Measurements from ENCODE around the gene PTTG1IP. TPM values are rescaled to one million over a fixed set of nuclear protein-coding genes. Genes with fewer than 3 reads are reported as not detected.

PTTG1IP gene
- total and polyA plus RNA-seq, 2 of the 4 experiments (the other 2 are of a cell fraction) = 167 to 194 TPM

DNA sequence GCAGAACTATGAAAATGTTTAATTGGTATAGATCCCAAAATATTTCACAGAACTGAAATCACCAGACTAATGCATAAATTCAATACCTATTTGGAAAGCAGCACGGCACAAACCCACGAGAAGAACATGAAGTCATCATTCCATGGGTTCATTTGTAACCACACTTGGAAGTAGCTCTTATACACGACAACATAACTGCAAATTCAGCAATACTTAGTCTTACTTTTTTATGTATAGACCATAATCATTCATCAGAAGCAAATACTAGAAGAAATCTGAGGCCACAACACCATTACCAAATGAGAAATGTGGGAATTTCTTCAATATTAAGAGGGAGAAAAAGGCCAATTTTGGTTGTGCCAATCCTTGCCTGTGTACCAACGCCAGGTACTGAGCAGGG lies 67.6 kb downstream of the PTTG1IP start:
- Histone ChIP-seq H3K36me3 (ENCODE audit: control insufficient read depth, insufficient read depth, low read length) (peaks cover 47% of the 10 kb centered on the region), H3K4me3 (ENCODE audit: insufficient read depth, low read depth, low read length) (no peak overlapping the region), H2AFZ (replicated peaks; ENCODE audit: low read length, poor library complexity) (no peak overlapping the region), H3K23ac (ENCODE audit: low read depth, low read length) (no peak overlapping the region), H3K4ac (ENCODE audit: low read depth, low read length) (no peak overlapping the region), H4K20me1 (ENCODE audit: insufficient read depth, low read length) (peaks cover 22% of the 10 kb centered on the region), H3K14ac (replicated peaks; ENCODE audit: low read depth, low read length) (no peak overlapping the region), H3K4me1 (ENCODE audit: control insufficient read depth, insufficient read depth, low read length) (no peaks in the 10 kb centered on the region; the same call in 1 of the 2 replicates), H3K4me2 (ENCODE audit: low read depth, low read length) (no peak overlapping the region), H2BK5ac (ENCODE audit: low read depth, low read length, poor library complexity, severe bottlenecking) (no peak overlapping the region), H3K79me1 (ENCODE audit: low read depth in 1 of 2, low read length in 2 of 2) (peaks cover 34 to 78% of the 10 kb centered on the region in 2 experiments), H4K5ac (ENCODE audit: low read depth, low read length) (no peak overlapping the region), H2BK20ac (ENCODE audit: low read depth, low read length) (no peak overlapping the region), H2BK15ac (ENCODE audit: low read depth, low read length) (no peak overlapping the region), H4K8ac (ENCODE audit: low read depth in 2 of 2, low read length in 2 of 2) (no peak overlapping the region), H2AK5ac (ENCODE audit: low read depth, low read length) (no peak overlapping the region), H3K56ac (ENCODE audit: extremely low read depth, insufficient read depth, low read length) (no peak overlapping the region), H2AK9ac (replicated peaks; ENCODE audit: low read depth, low read length, poor library complexity) (no peak overlapping the region), H4K91ac (ENCODE audit: insufficient read depth, low read depth, low read length) (no peak overlapping the region), H3K9me1 (ENCODE audit: insufficient read depth, low read length) (peaks cover 5% of the 10 kb centered on the region), H3K18ac (ENCODE audit: low read depth, low read length) (no peak overlapping the region), H3K9ac (ENCODE audit: low read depth, low read length) (no peak overlapping the region), H3K9me3 (ENCODE audit: control insufficient read depth, insufficient read depth, low read length) (no peaks in the 10 kb centered on the region), H3K27me3 (ENCODE audit: control insufficient read depth, insufficient read depth, low read length) (no peaks in the 10 kb centered on the region), H3K27ac (ENCODE audit: insufficient read depth, low read length) (no peak overlapping the region), H2BK120ac (ENCODE audit: low read depth, low read length) (no peak overlapping the region)
- TF ChIP-seq MAFK (IDR thresholded peaks at IDR 0.05; ENCODE audit: low read depth, low read length) = peak; percentile 18; the same call in 1 of the 2 replicates
- TF ChIP-seq, protein P1, sequence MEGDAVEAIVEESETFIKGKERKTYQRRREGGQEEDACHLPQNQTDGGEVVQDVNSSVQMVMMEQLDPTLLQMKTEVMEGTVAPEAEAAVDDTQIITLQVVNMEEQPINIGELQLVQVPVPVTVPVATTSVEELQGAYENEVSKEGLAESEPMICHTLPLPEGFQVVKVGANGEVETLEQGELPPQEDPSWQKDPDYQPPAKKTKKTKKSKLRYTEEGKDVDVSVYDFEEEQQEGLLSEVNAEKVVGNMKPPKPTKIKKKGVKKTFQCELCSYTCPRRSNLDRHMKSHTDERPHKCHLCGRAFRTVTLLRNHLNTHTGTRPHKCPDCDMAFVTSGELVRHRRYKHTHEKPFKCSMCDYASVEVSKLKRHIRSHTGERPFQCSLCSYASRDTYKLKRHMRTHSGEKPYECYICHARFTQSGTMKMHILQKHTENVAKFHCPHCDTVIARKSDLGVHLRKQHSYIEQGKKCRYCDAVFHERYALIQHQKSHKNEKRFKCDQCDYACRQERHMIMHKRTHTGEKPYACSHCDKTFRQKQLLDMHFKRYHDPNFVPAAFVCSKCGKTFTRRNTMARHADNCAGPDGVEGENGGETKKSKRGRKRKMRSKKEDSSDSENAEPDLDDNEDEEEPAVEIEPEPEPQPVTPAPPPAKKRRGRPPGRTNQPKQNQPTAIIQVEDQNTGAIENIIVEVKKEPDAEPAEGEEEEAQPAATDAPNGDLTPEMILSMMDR (conservative IDR thresholded peaks at IDR 0.05; ENCODE audit: low read depth, low read length) = no peak
- dilution Hi-C loops (cut with HindIII; ENCODE audit: low sequenced_read_pairs, unreplicated experiment) = no loop called here
- in situ Hi-C loops (cut with MboI; ENCODE audit: low sequenced_read_pairs) = loop anchor here (25.0 kb wide), 1 partner anchor 306 kb away; no protein-coding TSS in a partner anchor
- DNase-seq (no peak), ATAC-seq (ENCODE audit: low read depth) (no peak)
- 93% methylated on average over 3 of the region's 4 CpGs; no CpG with 5 or more reads in 1 of the 2 experiments for WGBS, 2 experiments (ENCODE audit: extremely low coverage in 2 of 2, insufficient read length in 1 of 2)
- intact Hi-C loops (cut with micrococcal nuclease) = loop anchor here (10.0 kb wide), 1 partner anchor 329 kb away; no protein-coding TSS in a partner anchor
- CTCF ChIA-PET = no interaction called here
- BruUV-seq (replicated peaks) = no TSS peak
- POLR2A ChIA-PET (ENCODE audit: unreplicated experiment) = no interaction called here

Data from IMR-90 (cell line).